Left lung (tissue), 10 donors: ENCODE data around the gene SHISA5. TPM values are rescaled to one million over a fixed set of nuclear protein-coding genes. Genes with fewer than 3 reads are reported as not detected.

ENCODE experiments used
- ATAC-seq: fragments of 200-7000 bp; cut with Tn5 transposase; one replicate; pipeline ENCODE4 v1.9.1; 2020; ENCODE audit warnings: moderate library complexity
- DNase-seq, 4 donors: peaks; one replicate each; pipeline ENCODE4 v3.0.0-alpha.2; 2013 to 2020
- H3K27ac ChIP-seq, 2 donors: fragments of 200-600 bp; sonication (generic) in 1 of 2; one replicate each; pipeline versions ENCODE4 v1.5.0 to v1.8.0; 2020 to 2021
- H3K27me3 ChIP-seq, 2 donors: fragments of 200-600 bp; sonication (generic) in 1 of 2; one replicate each; pipeline versions ENCODE4 v1.5.0 to v1.8.0; 2020 to 2021
- H3K36me3 ChIP-seq, 2 donors: fragments of 200-600 bp; sonication (generic) in 1 of 2; one replicate each; pipeline versions ENCODE4 v1.5.0 to v1.8.0; 2020 to 2021
- H3K4me1 ChIP-seq, 2 donors: fragments of 200-600 bp; one replicate each; pipeline ENCODE4 v1.8.0; 2021
- H3K4me3 ChIP-seq, 2 donors: fragments of 200-600 bp; sonication (generic) in 1 of 2; one replicate each; pipeline versions ENCODE4 v1.5.0 to v1.8.0; 2020 to 2021; ENCODE audit warnings: mild to moderate bottlenecking in 1 of 2
- H3K9me3 ChIP-seq, 2 donors: fragments of 200-600 bp; sonication (generic) in 1 of 2; one replicate each; pipeline versions ENCODE4 v1.5.0 to v1.8.0; 2020 to 2021
- intact Hi-C, 2 donors: fragments of 100-400 bp; cut with DNase I; formaldehyde crosslinking; loops; one replicate each; pipeline versions ENCODE4 v1.11.2 to v1.14.2; 2022
- polyA plus RNA-seq, 6 donors: library from polyadenylated mRNA; unstranded; fragments of 120-200 nt; gene quantifications; one replicate each; pipeline ENCODE4 v1.2.1, GENCODE V29; 2013; ENCODE audit not compliant: insufficient read length in 6 of 6
- total RNA-seq, 2 donors: library from RNA; stranded (reverse); fragmentation: NEBNext Ultra II Directional; extraction: Animal tissue kit (Norgen Biotek cat#: 25700); gene quantifications; one replicate each; pipeline ENCODE4 v1.2.1, GENCODE V29; 2021
- TF ChIP-seq, protein P1 (sequence below), 2 donors: fragments of 200-600 bp; sonication (generic) in 1 of 2; IDR thresholded peaks; one replicate each; pipeline versions ENCODE4 v1.5.0 to v1.8.0; 2021; ENCODE audit warnings: antibody characterized with exemption in 2 of 2
- donor health status: DM: no; HTN: yes; CAD: no.
- donor health status: DM: no; HTN: no; CAD: no.

SHISA5 gene
- total and polyA plus RNA-seq, 8 donors, result 99.2 to 206 (median 114) TPM

DNA sequence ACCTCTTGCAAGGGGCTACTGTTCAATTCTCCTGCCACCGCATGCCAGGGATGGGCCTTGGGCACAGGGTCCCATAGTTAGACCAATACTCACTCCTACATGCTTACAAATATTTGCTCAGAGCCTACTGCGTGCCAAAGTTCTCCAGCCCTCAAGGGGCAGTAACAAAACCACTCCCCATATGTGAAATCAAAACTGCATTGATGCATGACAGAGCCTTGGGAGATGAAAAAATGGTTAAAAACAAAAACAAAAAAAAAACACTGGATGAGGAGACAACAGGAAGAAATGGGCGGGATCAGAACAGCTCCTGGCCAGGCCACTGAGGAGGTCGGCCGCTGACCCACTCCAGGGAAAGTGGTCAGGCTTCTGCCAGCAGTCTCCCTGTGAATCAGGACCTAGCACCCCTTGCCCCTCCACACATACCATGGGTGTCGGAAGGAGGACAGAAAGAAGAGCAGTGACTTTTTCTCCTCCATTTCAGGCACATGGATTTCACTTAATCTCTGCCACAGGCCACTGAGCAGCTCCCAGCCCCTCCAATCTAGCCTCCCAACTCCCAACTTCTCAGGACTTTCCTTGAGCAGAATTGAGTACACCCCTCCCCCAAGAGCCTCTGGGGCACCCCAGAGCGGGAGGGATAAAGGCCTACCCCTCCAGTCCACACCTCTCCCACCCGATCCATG, 76.9 kb downstream of the SHISA5 start:
- DNase-seq (no peak), ATAC-seq (no peak)
- Histone ChIP-seq H3K9me3 (no peaks in the 10 kb centered on the region), H3K4me3 (peak overlapping the region in 1 of 2 donors; percentile 67), H3K36me3 (peaks cover 0 to 7% of the 10 kb centered on the region in 2 donors), H3K27ac (peak overlapping the region in 1 of 2 donors; percentile 10), H3K4me1 (peaks cover 27 to 50% of the 10 kb centered on the region in 2 donors), H3K27me3 (peaks cover 0 to 14% of the 10 kb centered on the region in 2 donors)
- intact Hi-C loops, result no loop called here
- TF ChIP-seq, protein P1, sequence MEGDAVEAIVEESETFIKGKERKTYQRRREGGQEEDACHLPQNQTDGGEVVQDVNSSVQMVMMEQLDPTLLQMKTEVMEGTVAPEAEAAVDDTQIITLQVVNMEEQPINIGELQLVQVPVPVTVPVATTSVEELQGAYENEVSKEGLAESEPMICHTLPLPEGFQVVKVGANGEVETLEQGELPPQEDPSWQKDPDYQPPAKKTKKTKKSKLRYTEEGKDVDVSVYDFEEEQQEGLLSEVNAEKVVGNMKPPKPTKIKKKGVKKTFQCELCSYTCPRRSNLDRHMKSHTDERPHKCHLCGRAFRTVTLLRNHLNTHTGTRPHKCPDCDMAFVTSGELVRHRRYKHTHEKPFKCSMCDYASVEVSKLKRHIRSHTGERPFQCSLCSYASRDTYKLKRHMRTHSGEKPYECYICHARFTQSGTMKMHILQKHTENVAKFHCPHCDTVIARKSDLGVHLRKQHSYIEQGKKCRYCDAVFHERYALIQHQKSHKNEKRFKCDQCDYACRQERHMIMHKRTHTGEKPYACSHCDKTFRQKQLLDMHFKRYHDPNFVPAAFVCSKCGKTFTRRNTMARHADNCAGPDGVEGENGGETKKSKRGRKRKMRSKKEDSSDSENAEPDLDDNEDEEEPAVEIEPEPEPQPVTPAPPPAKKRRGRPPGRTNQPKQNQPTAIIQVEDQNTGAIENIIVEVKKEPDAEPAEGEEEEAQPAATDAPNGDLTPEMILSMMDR (IDR thresholded peaks at IDR 0.05), result no peak

DNA sequence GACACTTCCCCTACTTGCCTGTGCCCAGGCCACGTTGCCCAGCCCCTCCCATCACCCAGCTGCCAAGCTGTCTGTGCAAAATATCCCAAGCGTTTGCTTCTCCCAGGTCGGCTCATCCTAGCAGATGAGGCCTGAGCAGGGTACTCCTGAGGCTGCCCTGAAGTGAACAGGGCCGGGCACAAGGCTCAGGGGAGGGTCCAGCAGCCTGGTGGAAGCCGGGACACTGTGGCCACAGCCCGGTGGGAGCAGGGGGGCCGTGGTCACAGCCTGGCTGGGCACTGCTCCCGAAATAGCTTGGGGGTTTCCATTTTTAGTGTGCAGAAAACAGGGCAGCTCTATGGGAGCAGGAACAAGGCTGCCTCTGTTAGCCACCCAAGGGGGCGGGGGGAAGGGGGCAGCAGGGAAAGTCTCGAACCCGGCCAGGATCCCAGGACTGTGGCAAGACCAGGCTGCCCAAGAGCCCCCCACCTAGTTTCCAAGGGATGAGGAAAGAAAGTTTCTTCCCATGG, 77.5 kb downstream of the SHISA5 start:
- H3K9me3 ChIP-seq, result no peaks in the 10 kb centered on the region
- H3K4me1 ChIP-seq, result peaks cover 27 to 50% of the 10 kb centered on the region in 2 donors
- TF ChIP-seq, protein P1 (IDR thresholded peaks at IDR 0.05), result no peak
- H3K4me3 ChIP-seq, result peak overlapping the region in 1 of 2 donors; percentile 67
- H3K36me3 ChIP-seq, result peaks cover 0 to 5% of the 10 kb centered on the region in 2 donors
- DNase-seq (no peak), ATAC-seq (no peak)
- peak overlapping the region in 1 of 2 donors; percentile 10 for H3K27ac ChIP-seq
- intact Hi-C loops, result no loop called here
- H3K27me3 ChIP-seq, result peaks cover 0 to 14% of the 10 kb centered on the region in 2 donors

DNA sequence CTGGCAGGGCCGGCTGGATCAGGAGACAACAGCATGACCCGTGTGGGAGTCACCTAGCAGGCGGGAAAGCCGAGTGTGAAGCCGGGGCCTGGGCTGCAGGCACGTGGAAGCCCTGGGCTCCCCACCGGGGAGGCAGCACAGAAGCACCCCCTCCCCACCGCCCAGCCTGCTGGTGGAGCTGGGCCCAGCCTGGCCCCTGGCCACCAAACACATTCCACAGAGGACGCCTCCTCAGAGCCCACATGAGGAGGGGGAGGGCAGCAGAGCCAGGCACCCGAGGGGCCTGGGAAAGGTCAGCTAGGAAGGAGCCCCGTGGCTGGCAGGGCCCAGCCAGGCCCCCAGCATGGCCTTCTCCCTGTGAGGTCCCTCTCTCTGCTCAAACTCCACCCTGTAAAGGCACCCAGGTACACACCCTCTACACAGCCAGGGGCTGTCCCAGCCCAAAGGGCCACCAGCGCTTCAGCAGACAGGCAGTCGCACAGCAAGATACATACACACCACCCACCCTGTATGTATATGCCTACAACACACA, 78.6 kb downstream of the SHISA5 start:
- Histone ChIP-seq H3K27ac (no peak overlapping the region), H3K4me3 (no peak overlapping the region), H3K4me1 (peaks cover 27 to 45% of the 10 kb centered on the region in 2 donors), H3K36me3 (peaks cover 0 to 7% of the 10 kb centered on the region in 2 donors), H3K27me3 (peaks cover 0 to 14% of the 10 kb centered on the region in 2 donors), H3K9me3 (no peaks in the 10 kb centered on the region)
- ATAC-seq (no peak), DNase-seq (peak in 2 of 4 donors; percentile 34 to 65)
- intact Hi-C loops, result no loop called here
- TF ChIP-seq, protein P1 (IDR thresholded peaks at IDR 0.05), result no peak

DNA sequence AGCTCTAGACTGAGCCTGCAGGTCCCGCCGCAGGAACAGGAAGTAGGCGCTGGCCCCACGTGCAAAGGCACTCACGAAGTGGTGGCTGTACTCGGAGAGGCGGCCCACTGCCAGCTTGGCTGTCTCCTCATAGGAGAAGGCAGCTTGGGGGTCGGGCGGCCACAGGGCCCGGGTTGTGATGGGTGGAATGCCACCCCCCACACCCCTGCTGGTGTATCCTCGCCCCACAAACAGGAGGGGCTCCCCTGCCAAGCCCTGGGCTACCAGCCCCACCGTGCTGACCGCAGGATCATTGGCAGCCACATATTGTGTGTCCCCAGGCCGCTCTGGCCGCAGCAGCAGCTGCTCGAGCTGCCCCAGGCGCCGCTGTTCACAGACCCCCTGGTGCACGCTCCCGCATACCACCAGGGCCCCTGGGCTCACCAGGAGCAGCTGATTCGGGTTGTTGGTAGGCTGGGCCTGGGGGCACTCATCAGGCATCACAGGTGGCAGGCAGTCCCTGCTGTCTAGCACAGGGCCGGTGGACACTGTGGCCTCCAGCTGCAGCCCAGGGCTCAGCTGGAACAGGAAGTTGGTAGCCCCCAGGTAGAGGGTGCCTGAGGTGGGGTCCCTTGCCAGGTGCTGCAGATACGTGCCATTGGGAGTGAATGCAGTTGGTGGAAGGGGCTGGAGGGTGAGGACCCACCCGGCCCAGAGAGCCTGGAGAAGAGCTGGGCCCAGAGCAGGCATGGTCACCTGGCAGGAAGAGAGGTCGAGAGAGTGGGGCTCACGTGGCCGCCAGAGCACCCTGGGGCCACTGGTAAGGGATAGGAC, 79.9 kb downstream of the SHISA5 start:
- no peak for ATAC-seq
- Histone ChIP-seq H3K4me3 (no peak overlapping the region), H3K36me3 (peaks cover 0 to 16% of the 10 kb centered on the region in 2 donors), H3K27me3 (peaks cover 0 to 13% of the 10 kb centered on the region in 2 donors), H3K9me3 (no peaks in the 10 kb centered on the region), H3K4me1 (peaks cover 27 to 38% of the 10 kb centered on the region in 2 donors), H3K27ac (no peak overlapping the region)
- intact Hi-C loops, result no loop called here
- peak in 1 of 4 donors; percentile 71 for DNase-seq
- TF ChIP-seq, protein P1 (IDR thresholded peaks at IDR 0.05), result no peak
